ENCODE results near the gene ZSWIM4.
A peak's percentile ranks its signal among the peaks of the same experiment; 100 is the strongest.
"Not testable (repeated sequence)": the region's sequence is repeated elsewhere in the genome, so short reads cannot be mapped to it uniquely, and the experiment has no call there.

The ZSWIM4 gene

DNA sequence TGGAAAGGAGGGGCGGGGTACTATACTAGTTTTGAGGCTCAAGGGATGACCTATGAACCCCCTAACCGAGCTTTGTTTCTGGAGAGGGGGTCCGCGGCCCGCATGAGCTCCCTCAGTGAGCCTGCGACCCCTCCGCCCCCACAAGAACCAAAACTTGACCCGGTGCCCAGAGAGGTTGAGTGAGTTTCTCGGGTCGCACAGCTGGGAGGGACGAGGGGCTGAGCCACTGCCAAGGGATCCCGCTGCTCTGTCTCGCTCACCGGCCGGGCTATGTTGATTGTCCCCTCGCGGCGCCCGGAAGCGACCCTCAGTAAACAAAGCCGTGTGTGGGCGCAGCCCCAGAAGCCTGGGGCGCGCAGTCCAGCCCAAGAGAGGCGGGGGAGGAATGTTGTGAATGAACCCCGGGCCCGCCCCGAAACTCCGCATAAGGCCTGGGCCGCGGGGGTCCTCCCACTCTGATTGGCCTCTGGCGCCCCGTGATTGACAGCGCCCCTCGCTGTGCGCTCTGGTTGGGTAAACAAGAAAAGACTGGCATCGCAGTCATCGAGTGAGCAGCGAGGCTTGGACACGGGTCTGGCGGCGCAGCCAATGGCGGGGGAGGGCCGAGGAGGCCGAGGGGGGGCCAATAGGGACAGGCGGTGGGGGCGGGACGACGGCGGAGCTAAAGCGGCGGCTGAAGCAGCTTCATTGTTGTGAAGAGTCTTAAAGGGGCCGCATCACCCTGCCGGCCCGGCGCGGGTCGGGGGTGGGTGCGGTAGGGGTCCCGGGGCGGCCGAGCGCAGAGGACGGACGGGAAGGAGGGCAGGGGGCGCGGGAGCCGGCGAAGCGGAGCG, at the start of gene ZSWIM4:
TSS of gene ZSWIM4 (plus strand) at position 687 of the 833 bp plus-strand sequence. CDS start 206 bp downstream, outside the sequence.
- DNase-seq, result peak; percentile 95

DNA sequence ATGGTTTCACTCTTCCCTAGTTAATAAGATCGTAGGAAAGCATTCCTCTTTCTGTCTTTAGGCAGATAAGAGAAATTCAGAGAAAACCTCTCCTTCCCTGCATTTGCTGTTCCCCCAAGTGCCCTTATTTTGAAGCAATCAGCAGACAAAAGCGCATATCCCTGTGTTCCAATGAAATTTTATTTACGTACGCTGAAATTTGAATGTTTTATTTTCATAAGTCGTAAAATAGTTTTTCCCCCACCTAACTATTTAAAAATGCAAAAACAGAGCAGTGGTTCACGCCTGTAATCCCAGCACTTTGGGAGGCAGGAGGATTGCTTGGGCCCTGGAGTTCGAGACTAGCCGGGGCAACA, 48.2 kb upstream of the ZSWIM4 start:
- DNase-seq, result no peak

DNA sequence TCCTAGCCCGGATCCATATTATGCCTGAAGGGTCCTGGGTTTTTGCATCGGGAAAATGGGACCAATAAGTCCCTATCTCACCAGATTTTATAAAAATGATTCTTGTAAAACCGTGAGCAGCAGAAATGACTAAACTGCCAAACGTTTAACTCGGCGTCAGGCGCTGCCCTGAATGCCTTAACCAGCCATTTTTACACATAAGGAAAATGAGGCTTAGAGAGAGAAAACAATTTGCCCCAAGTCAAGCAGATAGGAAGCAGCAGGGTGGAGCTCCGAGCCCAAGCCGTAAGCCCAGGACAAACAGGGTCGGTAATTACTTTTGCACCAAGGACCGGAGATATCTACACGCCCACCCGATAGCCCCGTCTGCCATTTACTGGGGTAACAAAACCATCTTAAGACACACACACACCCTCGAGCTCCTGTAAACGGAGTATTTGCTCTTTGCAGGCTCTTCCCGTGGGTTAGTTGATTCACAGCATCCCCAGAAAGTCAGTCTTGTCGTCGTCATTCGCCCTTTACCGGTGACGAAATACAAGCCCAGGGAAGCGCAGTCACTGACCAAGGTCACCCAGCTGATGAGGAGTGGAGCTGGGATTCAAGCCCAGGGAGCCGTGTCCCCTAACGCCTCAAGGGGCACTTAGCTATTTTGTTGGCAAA, 46.9 kb upstream of the ZSWIM4 start:
- DNase-seq, result no peak

DNA sequence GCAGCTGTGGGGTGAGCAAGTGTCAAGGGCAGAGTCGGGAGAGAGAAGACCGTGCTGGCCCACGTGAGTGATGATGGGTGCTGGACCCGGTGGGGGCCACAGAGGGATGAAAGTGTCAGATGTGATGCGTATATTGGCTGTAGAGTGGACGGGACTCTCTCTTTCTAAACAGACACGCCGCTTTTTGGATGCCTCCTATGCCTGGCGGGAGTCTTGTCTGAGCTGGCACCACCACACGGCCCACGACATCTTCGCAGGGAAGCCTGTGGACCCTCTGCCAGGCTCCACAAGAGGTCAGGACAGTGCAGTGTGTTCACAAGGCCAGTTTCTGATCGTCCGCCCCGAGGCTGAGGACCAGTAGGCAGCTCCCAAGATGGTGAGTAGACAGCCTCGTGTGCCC, 43.8 kb upstream of the ZSWIM4 start:
- no peak for DNase-seq

DNA sequence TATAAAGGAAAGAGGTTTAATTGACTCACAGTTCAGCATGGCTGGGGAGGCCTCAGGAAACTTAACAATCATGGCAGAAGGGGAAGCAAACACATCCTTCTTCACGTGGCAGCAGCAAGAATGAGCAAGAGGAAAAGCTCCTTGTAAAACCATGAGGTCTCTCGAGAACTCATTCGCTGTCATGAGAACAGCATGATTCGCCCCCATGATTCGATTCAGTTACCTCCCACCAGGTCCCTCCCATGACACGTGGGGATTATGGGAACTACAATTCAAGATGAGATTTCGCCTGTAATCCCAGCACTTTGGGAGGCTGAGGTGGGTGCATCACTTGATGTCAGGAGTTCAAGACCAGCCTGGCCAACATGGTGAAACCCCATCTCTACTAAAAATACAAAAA, 41.6 kb upstream of the ZSWIM4 start:
- not testable (repeated sequence) for DNase-seq

DNA sequence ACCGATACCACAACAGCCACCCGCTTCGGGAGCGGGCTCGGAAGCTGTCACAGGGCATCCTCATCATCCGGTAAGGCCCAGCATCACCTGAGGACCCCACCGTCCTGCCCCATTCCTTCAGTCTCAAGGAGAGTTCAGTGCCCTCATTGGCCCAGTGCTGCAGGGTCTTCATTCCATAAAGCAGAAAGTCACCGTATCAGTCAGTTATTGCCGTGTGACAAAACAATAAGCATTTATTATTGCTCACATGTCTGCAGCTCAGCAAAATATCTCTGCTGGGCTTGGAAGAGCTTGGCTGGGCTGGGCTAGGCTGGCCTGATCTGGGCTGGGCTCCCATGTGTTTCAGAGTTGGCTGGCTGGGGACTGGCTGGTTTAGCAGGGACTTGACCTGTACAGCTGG, 39.0 kb upstream of the ZSWIM4 start:
- no peak for DNase-seq

DNA sequence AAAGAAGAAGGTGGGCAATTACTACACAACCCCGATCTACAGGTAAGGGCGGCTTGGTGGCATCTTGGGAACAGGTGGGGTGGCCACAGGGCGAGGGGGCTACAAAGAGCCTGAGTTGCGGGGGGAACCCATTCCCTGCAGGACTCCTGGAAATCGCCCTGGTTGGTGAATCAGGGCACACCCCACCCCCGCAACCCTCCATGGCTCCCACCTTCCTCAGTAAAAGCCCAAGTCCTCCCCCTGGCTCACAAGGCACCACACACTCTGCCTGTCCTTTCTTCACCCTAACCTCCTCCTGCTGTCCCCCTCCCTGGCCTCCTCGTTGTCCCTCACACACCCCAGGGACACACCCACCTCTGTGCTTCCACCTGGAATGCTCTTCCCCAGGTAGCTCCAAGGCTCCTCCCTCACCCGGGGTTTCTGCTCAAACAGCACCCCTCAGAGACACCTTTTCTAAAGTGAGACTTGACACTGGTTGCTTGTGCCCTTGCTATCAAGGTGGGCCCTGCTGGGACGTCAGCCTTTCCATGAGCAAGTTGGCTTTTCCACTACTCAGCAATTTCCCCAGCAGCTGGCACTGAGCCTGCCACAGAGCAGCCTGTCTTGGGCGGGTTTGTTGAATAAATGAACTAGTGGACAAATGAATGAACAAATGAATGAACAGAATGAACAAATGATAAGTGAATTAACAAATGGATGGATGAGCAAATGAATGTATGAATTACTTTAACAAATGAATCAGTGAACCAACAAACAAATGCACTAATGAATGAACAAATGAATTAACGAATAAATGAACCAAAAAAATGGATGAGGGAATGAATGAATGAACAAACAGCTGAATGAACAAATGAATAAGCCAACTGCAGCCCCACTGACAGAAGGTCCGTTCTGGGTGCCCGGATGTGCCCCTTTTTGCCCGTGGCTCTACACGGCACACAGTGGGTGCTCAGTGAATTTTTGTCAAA, 37.2 kb upstream of the ZSWIM4 start:
- DNase-seq, result no peak

DNA sequence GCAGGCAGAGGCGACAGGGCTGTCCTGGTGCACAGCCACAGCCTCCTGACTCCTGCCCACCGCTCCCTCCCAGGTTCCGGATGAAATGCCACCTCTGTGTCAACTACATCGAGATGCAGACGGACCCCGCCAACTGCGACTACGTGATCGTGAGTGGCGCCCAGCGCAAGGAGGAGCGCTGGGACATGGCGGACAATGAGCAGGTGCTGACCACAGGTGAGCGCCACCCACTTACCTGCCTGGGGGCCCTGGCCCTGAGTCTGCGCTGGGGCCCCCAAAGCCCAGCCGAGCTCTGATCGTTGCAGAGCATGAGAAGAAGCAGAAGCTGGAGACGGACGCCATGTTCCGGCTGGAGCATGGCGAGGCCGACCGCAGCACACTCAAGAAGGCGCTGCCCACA, 36.4 kb upstream of the ZSWIM4 start:
- DNase-seq, result no peak

DNA sequence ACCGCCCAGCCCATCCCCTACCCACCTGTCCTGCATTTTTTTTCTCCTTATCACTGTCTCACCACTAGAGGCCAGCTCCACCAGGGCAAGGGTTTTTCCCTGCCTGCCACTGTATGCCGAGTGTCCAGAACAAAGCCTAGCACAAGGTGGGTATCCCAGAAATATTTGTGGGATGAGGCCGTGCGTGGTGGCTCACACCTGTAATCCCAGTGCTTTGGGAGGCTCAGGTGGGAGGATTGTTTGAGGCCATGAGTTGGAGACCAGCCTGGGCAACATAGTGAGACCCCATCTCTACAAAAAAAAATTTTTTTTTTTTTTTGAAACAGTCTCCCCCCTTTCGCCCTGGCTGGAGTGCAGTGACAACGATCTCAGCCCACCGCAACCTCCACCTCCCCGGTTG, 33.8 kb upstream of the ZSWIM4 start:
- DNase-seq, result no peak

DNA sequence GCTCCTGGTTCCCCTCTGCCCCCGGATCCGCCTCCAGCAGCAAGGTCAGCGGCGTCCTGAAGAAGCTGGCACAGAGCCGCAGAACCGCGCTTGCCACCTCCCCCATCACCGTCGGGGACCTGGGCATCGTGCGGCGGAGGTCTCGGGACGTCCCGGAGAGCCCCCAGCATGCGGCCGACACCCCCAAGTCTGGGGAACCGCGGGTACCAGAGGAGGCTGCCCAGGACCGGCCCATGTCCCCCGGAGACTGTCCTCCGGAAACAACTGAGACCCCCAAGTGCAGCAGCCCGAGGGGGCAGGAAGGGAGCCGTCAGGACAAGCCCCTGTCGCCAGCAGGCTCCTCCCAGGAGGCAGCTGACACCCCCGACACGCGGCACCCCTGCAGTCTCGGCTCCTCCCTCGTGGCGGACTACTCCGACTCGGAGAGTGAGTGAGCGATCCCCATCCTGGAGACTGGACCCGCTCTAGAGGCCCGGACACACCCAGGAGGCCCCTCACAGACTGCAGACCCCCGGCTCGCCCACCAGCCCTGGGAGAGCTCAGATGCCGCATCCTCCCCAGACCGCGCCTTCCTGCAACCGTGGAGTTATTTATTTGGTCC, 32.5 kb upstream of the ZSWIM4 start:
- DNase-seq, result no peak

DNA sequence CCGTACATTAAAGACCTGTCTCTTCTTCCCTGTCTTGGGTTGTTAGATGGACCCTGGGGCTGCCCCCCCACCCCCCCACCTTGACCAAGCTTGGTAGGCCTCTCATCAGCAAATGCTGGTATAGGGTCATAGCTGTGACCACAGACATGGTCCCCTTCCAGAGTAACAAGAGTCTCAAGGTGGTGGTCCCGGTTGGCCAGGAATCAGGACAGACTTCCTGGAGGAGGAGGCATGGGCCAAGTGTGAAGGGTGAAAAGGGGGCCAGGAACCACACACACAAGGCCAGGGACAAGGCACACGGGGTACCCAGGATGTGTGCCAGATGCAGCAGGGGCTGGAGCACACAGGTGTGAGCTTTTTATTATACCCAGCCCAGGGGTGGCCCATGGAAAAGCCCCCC, 32.0 kb upstream of the ZSWIM4 start:
- DNase-seq, result no peak

DNA sequence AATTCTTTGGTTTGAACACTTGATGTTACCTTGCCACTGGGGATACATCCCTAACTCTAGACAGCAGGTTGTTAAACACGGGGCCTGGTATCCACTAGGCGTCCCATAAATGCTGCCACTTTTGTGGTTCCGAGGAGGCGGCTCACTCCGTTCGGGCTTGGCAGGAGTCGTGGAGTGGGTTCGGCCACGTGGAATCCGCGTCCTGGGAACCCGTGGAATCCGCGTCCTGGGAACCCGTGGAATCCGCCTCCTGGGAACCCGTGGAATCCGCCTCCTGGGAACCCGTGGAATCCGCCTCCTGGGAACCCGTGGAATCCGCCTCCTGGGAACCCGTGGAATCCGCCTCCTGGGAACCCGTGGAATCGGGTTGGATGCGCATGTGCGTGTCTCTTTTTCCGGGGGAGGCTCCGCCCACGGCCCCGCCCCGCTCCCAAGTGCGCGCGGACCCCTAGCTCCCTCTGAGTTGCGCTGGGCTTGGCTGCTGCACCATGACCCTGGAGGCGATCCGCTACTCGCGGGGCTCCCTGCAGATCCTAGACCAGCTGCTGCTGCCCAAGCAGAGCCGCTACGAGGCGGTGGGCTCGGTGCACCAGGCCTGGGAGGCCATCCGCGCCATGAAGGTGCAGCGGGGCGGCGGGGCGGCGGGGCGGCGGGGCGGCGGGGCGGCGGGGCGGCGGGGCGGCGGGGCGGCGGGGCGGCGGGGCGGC, 31.0 kb upstream of the ZSWIM4 start, which contains the start of gene MRI1:
TSS of gene MRI1 (plus strand) at position 422 of the 707 bp plus-strand sequence. CDS start at position 489, 67 bp downstream.
- peak; percentile 3 for DNase-seq

DNA sequence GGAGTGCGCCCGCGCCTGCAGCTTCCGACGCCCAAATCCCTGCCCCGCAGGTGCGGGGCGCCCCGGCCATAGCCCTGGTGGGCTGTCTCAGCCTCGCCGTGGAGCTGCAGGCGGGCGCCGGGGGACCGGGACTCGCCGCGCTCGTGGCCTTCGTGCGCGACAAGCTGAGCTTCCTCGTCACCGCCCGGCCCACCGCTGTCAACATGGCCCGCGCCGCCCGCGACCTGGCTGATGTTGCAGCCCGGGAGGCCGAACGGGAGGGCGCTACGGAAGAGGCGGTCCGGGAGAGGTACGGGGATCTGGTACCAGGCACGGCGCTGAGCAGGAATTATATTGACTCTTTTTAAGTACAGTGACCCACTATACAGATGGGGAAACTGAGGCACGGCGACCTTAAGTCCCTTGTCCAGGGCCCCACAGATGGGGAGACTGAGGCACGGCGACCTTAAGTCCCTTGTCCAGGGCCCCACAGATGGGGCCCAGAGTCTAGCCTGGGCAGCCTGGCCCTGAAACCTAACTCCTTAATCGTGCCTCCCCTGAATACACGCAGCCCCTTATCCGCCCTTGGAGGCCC, 30.3 kb upstream of the ZSWIM4 start:
- no peak for DNase-seq

DNA sequence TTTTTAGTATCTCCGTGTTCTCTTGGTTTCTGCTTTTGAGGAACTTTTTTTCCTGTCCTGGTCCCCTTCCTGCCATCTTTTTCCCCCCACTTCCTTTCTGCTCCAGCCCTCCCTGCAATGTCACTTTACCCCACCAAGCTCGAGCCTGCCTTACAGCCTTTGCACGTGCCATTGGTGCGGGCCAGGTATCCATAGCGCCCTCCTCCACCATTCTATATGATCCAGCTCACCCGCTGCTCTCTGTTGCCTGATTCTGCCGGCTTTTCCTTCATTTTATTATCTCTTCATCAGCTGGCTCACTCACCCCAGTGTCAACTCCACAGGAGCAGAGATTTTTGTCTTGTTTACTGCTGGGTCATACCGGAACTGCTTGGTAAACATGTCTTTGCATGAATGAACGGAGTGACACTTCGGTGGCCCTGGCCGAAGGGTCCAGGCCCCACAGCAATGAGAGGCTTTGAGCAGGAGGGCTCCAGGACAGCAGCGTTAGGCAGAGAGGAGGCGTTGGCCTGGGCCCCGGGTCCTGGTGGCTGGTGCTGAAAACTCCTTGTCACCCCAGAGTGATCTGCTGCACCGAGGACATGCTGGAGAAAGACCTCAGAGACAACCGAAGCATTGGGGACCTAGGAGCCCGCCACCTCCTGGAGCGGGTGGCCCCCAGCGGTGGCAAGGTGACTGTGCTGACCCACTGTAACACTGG, 29.7 kb upstream of the ZSWIM4 start:
- DNase-seq, result no peak

DNA sequence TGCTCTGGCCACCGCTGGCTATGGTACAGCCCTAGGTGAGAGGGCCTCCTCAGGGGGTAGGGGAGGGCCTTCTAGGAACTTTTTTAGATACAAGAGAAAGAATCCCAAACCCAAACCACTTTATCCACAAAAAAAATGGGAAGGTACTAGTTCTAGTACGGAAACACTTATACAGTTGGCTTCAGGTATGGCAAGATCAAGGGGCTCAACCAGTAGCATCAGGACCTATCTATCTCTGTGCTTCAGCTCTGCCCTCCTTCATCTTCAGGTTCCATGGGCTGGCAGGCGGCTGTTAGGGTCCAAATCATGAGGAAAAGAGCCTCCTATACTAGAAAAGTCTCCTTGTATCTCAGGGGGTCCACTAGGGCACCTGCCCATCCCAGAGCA, 29.2 kb upstream of the ZSWIM4 start:
- no peak for DNase-seq

DNA sequence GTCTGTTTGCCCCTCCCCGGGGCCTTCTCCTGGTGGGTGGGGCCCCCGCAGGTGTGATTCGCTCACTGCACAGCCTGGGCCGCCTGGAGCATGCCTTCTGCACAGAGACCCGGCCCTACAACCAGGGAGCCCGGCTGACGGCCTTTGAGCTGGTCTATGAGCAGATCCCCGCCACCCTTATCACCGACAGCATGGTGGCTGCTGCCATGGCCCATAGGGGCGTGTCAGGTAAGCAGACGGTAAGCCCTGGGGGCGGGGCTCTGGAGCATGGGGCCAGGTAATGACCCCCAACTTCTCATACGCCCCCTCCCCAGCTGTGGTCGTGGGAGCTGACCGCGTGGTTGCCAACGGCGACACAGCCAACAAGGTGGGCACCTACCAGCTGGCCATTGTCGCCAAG, 26.7 kb upstream of the ZSWIM4 start:
- no peak for DNase-seq

DNA sequence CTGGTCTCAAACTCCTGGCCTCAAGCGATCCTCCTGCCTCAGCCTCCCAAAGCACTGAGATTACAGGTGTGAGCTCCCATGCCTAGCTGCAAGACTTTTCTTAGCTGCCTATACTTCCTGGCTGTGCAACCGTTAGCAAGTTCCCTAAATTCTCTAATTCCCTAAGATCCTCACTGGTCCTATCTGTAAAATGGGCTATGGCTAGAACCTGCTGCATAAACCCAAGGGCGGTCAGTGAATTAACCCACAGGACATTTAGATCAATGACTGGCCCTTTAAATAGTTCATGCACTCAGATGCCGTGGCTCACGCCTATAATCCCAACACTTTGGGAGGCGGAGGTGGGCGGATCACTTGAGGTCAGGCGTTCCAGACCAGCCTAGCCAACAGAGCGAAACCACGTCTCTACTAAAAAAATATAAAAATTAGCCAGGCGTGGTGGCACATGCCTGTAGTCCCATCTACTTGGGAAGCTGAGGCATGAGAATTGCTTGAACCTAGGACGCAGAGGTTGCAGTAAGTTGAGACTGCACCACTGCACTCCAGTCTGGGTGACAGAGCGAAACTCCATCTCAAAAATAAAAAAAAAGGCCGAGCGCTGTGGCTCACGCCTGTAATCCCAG, 25.1 kb upstream of the ZSWIM4 start:
- DNase-seq, result no peak

DNA sequence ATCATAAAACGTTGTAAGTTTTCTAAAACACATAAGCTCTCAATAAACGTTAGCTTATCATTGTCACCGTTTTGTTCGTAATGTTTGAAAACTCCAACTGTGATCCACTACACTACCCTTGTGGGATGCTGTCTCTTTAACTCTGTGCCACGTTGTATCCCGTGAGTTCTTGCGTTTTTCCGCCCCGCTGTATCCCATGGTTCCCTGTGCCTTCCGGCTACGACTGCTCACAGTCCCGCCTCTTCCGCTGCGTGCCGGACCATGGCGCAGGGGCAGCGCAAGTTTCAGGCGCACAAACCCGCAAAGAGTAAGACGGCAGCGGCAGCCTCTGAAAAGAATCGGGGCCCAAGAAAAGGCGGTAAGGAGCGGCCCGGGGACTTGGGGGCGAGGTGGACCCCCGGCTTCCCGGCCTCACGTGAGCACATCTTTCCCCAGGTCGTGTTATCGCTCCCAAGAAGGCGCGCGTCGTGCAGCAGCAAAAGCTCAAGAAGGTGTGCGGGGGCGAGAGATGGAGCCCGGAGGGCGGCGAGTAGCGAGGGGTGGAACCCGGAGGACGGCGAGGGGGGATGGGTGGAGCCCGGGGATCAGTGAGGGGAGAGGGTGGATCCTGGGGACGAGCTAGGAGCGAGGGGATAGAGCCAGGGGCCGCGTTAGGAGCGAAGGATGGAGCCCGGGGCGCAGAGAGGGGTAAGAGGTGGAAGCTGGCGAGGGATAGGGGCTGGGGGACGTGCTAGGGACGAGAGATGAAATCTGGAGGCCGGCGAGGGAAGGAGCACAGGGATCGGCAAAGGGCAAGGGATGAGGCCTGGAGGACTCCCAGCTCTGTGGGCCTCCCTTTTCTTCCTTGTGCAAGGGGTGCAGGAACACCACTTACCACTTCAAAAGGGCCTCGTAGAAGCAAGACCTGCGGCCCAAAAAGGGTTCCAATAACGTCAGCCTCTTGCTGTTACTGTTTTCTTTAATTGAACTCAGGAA, 20.7 kb upstream of the ZSWIM4 start, which contains the start of gene C19orf53:
TSS of gene C19orf53 (plus strand) at position 240 of the 975 bp plus-strand sequence. CDS start at position 262, 22 bp downstream.
- DNase-seq, result peak; percentile 50

DNA sequence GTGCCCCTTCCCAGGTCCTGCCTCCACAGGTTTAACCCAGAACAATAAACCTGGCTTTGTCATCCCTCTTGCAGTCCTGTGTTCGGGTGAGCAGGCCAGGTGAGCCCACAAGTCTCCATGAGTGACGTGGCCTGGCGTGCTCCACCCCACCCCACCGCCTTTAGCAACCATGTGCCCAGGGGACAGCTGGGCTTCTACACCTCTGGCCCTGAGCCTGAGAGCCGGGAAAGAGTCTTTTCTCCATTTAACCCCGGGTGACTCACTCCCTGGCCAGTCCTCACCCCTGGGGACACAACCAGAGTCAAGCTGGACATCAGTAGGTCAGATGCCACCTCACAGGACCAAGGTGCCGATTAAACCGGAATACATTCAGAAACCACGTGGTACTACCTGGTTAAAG, 16.8 kb upstream of the ZSWIM4 start:
- no peak for DNase-seq
